SK-N-SH treated with all-trans-retinoic acid at 6 μM for 48 hours (cell line): ENCODE measurements around the gene CISTR.

Experiments
- CSDC2 ChIP-seq: fragments of 250-450 bp; sonication (Bioruptor Pico); IDR thresholded peaks from 2 replicates; pipeline ENCODE4 v1.5.0; 2020; ENCODE audit warnings: mild to moderate bottlenecking, moderate library complexity
- GLIS3 ChIP-seq: fragments of 250-450 bp; sonication (Bioruptor Pico); IDR thresholded peaks from 2 replicates; pipeline ENCODE4 v1.5.0; 2020; ENCODE audit warnings: mild to moderate bottlenecking, moderate library complexity
- ISL1 ChIP-seq: fragments of 250-450 bp; sonication (Bioruptor Pico); IDR thresholded peaks from 2 replicates; pipeline ENCODE4 v2.1.2; 2022; ENCODE audit warnings: mild to moderate bottlenecking, moderate library complexity
- RARB ChIP-seq: fragments of 250-450 bp; sonication (Bioruptor Pico); IDR thresholded peaks from 2 replicates; pipeline ENCODE4 v1.8.0; 2021; ENCODE audit warnings: mild to moderate bottlenecking, moderate library complexity
- TCF4 ChIP-seq: fragments of 250-450 bp; sonication (Bioruptor Pico); IDR thresholded peaks from 2 replicates; pipeline ENCODE4 v1.8.0; 2021; ENCODE audit warnings: mild to moderate bottlenecking, moderate library complexity, borderline replicate concordance
- TSHZ2 ChIP-seq: fragments of 250-450 bp; sonication (Bioruptor Pico); IDR thresholded peaks from 2 replicates; pipeline ENCODE4 v1.5.0; 2020; ENCODE audit warnings: mild to moderate bottlenecking, moderate library complexity
- ZC3H10 ChIP-seq: fragments of 250-450 bp; sonication (Bioruptor Pico); IDR thresholded peaks from 2 replicates; pipeline ENCODE4 v1.5.1; 2021; ENCODE audit warnings: mild to moderate bottlenecking, moderate library complexity

GRCh38 chr12:53710091-53710490, 41.7 kb downstream of the CISTR start:
- TF ChIP-seq RARB (CRISPR knock-in tag): no peak
- TF ChIP-seq TSHZ2 (CRISPR knock-in tag): no peak
- no peak for TF ChIP-seq ZC3H10 (CRISPR knock-in tag)
- no peak for TF ChIP-seq ISL1 (CRISPR knock-in tag)
- no peak for TF ChIP-seq CSDC2 (CRISPR knock-in tag)
- TF ChIP-seq TCF4 (CRISPR knock-in tag): no peak
- no peak for TF ChIP-seq GLIS3 (CRISPR knock-in tag)
